HG02885 (cell line): ENCODE measurements around the gene PAH.

Experiments used
- ATAC-seq: cut with Tn5 transposase; IDR thresholded peaks from one replicate; pipeline ENCODE4 v1.9.1; 2021; ENCODE audit warnings: mild to moderate bottlenecking; ENCODE audit not compliant: unreplicated experiment, poor library complexity

The PAH gene

GRCh38 chr12:102902093-102902492, 15.0 kb downstream of the PAH start:
- no peak for ATAC-seq

- no peak for ATAC-seq
Measured at GRCh38 chr12:102900389-102900788, 16.7 kb downstream of the PAH start.

- ATAC-seq: no peak
Measured at GRCh38 chr12:102896067-102896466, 21.0 kb downstream of the PAH start.

- ATAC-seq: no peak
Measured at GRCh38 chr12:102891756-102892155, 25.3 kb downstream of the PAH start.

- no peak for ATAC-seq
Measured at GRCh38 chr12:102888511-102888910, 28.5 kb downstream of the PAH start.

GRCh38 chr12:102885043-102885932, 31.8 kb downstream of the PAH start:
- no peak for ATAC-seq

- ATAC-seq: peak; percentile 50
Measured at GRCh38 chr12:102883204-102883799, 33.7 kb downstream of the PAH start.

GRCh38 chr12:102880783-102881182, 36.3 kb downstream of the PAH start:
- no peak for ATAC-seq

- ATAC-seq: peak; percentile 80
Measured at GRCh38 chr12:102879144-102879763, 37.8 kb downstream of the PAH start.

GRCh38 chr12:102876883-102877282, 40.2 kb downstream of the PAH start:
- ATAC-seq: no peak

- ATAC-seq: no peak
Measured at GRCh38 chr12:102874819-102875218, 42.2 kb downstream of the PAH start.

GRCh38 chr12:102873077-102873476, 44.0 kb downstream of the PAH start:
- ATAC-seq: no peak

- ATAC-seq: no peak
Measured at GRCh38 chr12:102871014-102871413, 46.0 kb downstream of the PAH start.

GRCh38 chr12:102869571-102869970, 47.5 kb downstream of the PAH start:
- no peak for ATAC-seq

- ATAC-seq: no peak
Measured at GRCh38 chr12:102865821-102866615, 51.0 kb downstream of the PAH start.

- no peak for ATAC-seq
Measured at GRCh38 chr12:102862486-102862885, 54.6 kb downstream of the PAH start.

GRCh38 chr12:102851246-102851645, 65.8 kb downstream of the PAH start:
- ATAC-seq: no peak

GRCh38 chr12:102849722-102850447, 67.2 kb downstream of the PAH start:
- no peak for ATAC-seq

- no peak for ATAC-seq
Measured at GRCh38 chr12:102848832-102849231, 68.2 kb downstream of the PAH start.

GRCh38 chr12:102847131-102847530, 69.9 kb downstream of the PAH start:
- ATAC-seq: no peak
